HCT116 (cell line): ENCODE measurements around the gene PDE6A. TPM values are rescaled to one million over a fixed set of nuclear protein-coding genes. Genes with fewer than 3 reads are reported as not detected.

ENCODE experiments used
- ATAC-seq: fragments of 200-7000 bp; cut with Tn5 transposase; 2 replicates; pipeline ENCODE4 v1.9.1; 2020; ENCODE audit warnings: mild to moderate bottlenecking, moderate library complexity
- BruUV-seq: library from RNA; stranded (reverse); fragments of 400-500 nt; replicated peaks from 2 replicates; lab custom pipeline; 2021; lab: Mats Ljungman, UMichigan
- CTCF ChIA-PET: fragments of 300-600 bp; sonication (Branson Sonifier 250); formaldehyde crosslinking; loops from one replicate; lab custom pipeline; 2021; ENCODE audit warnings: antibody characterized with exemption; lab: Charles Lee
- POLR2A ChIA-PET: fragments of 300-600, 350-600 bp; sonication (Branson Sonifier 250); formaldehyde crosslinking; loops from one replicate; lab custom pipeline; 2021; ENCODE audit warnings: antibody characterized with exemption; lab: Charles Lee
- RAD21 ChIA-PET, 2 experiments: fragments of 300-600 bp; sonication (Branson Sonifier 250); formaldehyde crosslinking; loops; one replicate each; lab custom pipeline; 2023; ENCODE audit warnings: low total read pairs in 2 of 2; ENCODE audit not compliant: uncharacterized antibody in 2 of 2, unreplicated experiment in 2 of 2, low non-redundant PET in 1 of 2; lab: Charles Lee
- DNase-seq: peaks from one replicate; pipeline ENCODE4 v3.0.0-alpha.2; 2010; ENCODE audit warnings: low read depth, low spot score
- H2AFZ ChIP-seq: fragments of 200-600 bp; shearing (Covaris generic), sonication (generic); 2 replicates; pipeline ENCODE4 v1.6.1; 2017; ENCODE audit warnings: low read depth, mixed run types, mixed read lengths, antibody characterized with exemption, low read length; ENCODE audit not compliant: poor library complexity, severe bottlenecking
- H3K27ac ChIP-seq: 2 replicates; pipeline ENCODE4 v1.5.1; 2012; ENCODE audit warnings: low read depth, low read length
- H3K27me3 ChIP-seq: fragments of 200-600 bp; sonication (generic); 2 replicates; pipeline ENCODE4 v1.6.1; 2016; ENCODE audit warnings: mixed run types, low read length, mixed read lengths; ENCODE audit not compliant: insufficient read depth
- H3K36me3 ChIP-seq, 2 experiments: fragments of 200-500 bp in 1 of 2; fragments of 200-600 bp in 1 of 2; sonication (Bioruptor generic) in 1 of 2; sonication (generic) in 1 of 2; 2 replicates each; pipeline versions ENCODE4 v1.5.1 to v1.6.1; 2014 to 2016; ENCODE audit warnings: low read length in 2 of 2, inconsistent platforms in 1 of 2, mixed read lengths in 1 of 2, mixed run types in 1 of 2; ENCODE audit not compliant: insufficient read depth in 2 of 2, control insufficient read depth in 1 of 2
- H3K4me1 ChIP-seq, 2 experiments: fragments of 200-600 bp in 1 of 2; sonication (generic) in 1 of 2; 2 replicates each; pipeline versions ENCODE4 v1.5.1 to v1.6.1; 2012 to 2017; ENCODE audit warnings: low read length in 2 of 2, inconsistent platforms in 1 of 2, mild to moderate bottlenecking in 1 of 2, mixed read lengths in 1 of 2, mixed run types in 1 of 2, moderate library complexity in 1 of 2; ENCODE audit not compliant: insufficient read depth in 2 of 2, control insufficient read depth in 1 of 2
- H3K4me2 ChIP-seq: fragments of 200-600 bp; sonication (generic); 2 replicates; pipeline ENCODE4 v1.6.1; 2017; ENCODE audit warnings: mixed run types, low read length, mixed read lengths
- H3K4me3 ChIP-seq, 2 experiments: fragments of 200-600 bp in 1 of 2; sonication (generic) in 1 of 2; replicated peaks in 1 of 2; 2 replicates each; pipeline ENCODE4 v1.5.1; 2011 to 2016; ENCODE audit warnings: low read length in 2 of 2, control low read depth in 1 of 2, low read depth in 1 of 2, mild to moderate bottlenecking in 1 of 2, mixed read lengths in 1 of 2, mixed run types in 1 of 2
- H3K79me2 ChIP-seq: fragments of 200-600 bp; sonication (generic); 2 replicates; pipeline ENCODE4 v1.6.1; 2017; ENCODE audit warnings: mild to moderate bottlenecking, mixed run types, low read length, moderate library complexity, mixed read lengths; ENCODE audit not compliant: insufficient read depth
- H3K9ac ChIP-seq: fragments of 200-600 bp; sonication (generic); 2 replicates; pipeline ENCODE4 v1.6.1; 2016; ENCODE audit warnings: low read length, mixed read lengths
- H3K9me2 ChIP-seq: fragments of 200-600 bp; sonication (generic), shearing (Covaris generic); 2 replicates; pipeline ENCODE4 v1.6.1; 2017; ENCODE audit warnings: mixed run types, mild to moderate bottlenecking, moderate library complexity; ENCODE audit not compliant: insufficient read depth
- H3K9me3 ChIP-seq, 2 experiments: fragments of 200-500 bp in 1 of 2; fragments of 200-600 bp in 1 of 2; sonication (Bioruptor generic) in 1 of 2; sonication (generic) in 1 of 2; 2 replicates each; pipeline ENCODE4 v1.6.1; 2014 to 2017; ENCODE audit warnings: low read length in 2 of 2, mixed read lengths in 2 of 2, inconsistent platforms in 1 of 2, low read depth in 1 of 2, mild to moderate bottlenecking in 1 of 2, mixed run types in 1 of 2, moderate library complexity in 1 of 2; ENCODE audit not compliant: control insufficient read depth in 1 of 2, insufficient read depth in 1 of 2
- H4K20me1 ChIP-seq: fragments of 200-600 bp; sonication (generic), shearing (Covaris generic); 2 replicates; pipeline ENCODE4 v1.6.1; 2017; ENCODE audit warnings: mixed run types, mild to moderate bottlenecking, moderate library complexity; ENCODE audit not compliant: insufficient read depth
- ATF3 ChIP-seq: IDR thresholded peaks from 2 replicates; pipeline ENCODE4 v1.6.1; 2012
- CTCF ChIP-seq, 3 experiments: fragments of 200-600 bp in 1 of 3; sonication (generic) in 1 of 3; IDR thresholded peaks in 2 of 3; conservative IDR thresholded peaks in 1 of 3; 2 replicates each; pipeline ENCODE4 v1.5.1; 2012 to 2017; ENCODE audit warnings: low read depth in 2 of 3, low read length in 2 of 3, antibody characterized with exemption in 1 of 3, borderline replicate concordance in 1 of 3, control low read depth in 1 of 3, mild to moderate bottlenecking in 1 of 3, mixed read lengths in 1 of 3, mixed run types in 1 of 3, moderate library complexity in 1 of 3; ENCODE audit not compliant: insufficient read depth in 1 of 3
- ELF1 ChIP-seq: IDR thresholded peaks from 2 replicates; pipeline ENCODE4 v1.6.1; 2012; ENCODE audit warnings: low read depth, borderline replicate concordance
- FOSL1 ChIP-seq: IDR thresholded peaks from 2 replicates; pipeline ENCODE4 v1.6.1; 2012; ENCODE audit warnings: low read depth
- MAX ChIP-seq: IDR thresholded peaks from 2 replicates; pipeline ENCODE4 v1.6.1; 2012
- POLR2A ChIP-seq: IDR thresholded peaks from 2 replicates; pipeline ENCODE4 v1.7.0; 2011; ENCODE audit warnings: borderline replicate concordance; ENCODE audit not compliant: insufficient read depth, insufficient read length; ENCODE audit errors: extremely low read depth
- REST ChIP-seq: IDR thresholded peaks from 2 replicates; pipeline ENCODE4 v1.6.1; 2012; ENCODE audit warnings: low read depth
- intact Hi-C: fragments of 100-400 bp; cut with micrococcal nuclease; formaldehyde crosslinking; loops from 2 replicates; pipeline ENCODE4 v1.10.0; 2022
- total RNA-seq: library from RNA; stranded (reverse); gene quantifications from one replicate; pipeline ENCODE4 v1.2.1, GENCODE V29; 2021; ENCODE audit not compliant: unreplicated experiment

PDE6A gene
- total RNA-seq, 1 experiment from 2014 or later: not detected

- Histone ChIP-seq H3K9me2 (no peaks in the 10 kb centered on the region), H3K4me1 (peaks cover 0 to 20% of the 10 kb centered on the region in 2 experiments; a peak in 3 of 4 replicates), H3K9ac (no peak overlapping the region), H3K4me2 (no peak overlapping the region), H3K4me3 (no peak overlapping the region), H3K27ac (no peak overlapping the region), H2AFZ (no peak overlapping the region), H4K20me1 (no peaks in the 10 kb centered on the region), H3K79me2 (no peaks in the 10 kb centered on the region), H3K36me3 (no peaks in the 10 kb centered on the region), H3K27me3 (no peaks in the 10 kb centered on the region), H3K9me3 (no peaks in the 10 kb centered on the region)
- ChIA-PET RAD21 (no interaction called here), CTCF (interaction anchor here (1.8 kb wide), 1 partner anchor 23 kb away, joined by 5 read pairs; the partner anchor contains the start of gene SLC26A2), POLR2A (no interaction called here)
- BruUV-seq: no TSS peak
- DNase-seq: no peak
- intact Hi-C loops: no loop called here
- no peak for ATAC-seq
- no peak for TF ChIP-seq FOSL1
- TF ChIP-seq ELF1: no peak
- TF ChIP-seq ATF3: no peak
- no peak for TF ChIP-seq POLR2A
- TF ChIP-seq MAX: no peak
- TF ChIP-seq CTCF (IDR thresholded peaks at IDR 0.05 in 2 of 3, conservative IDR thresholded peaks at IDR 0.05 in 1 of 3; ENCODE audit: borderline replicate concordance in 1 of 3, insufficient read depth in 1 of 3, low read depth in 2 of 3, low read length in 2 of 3): no peak
- TF ChIP-seq REST: no peak
Observed at GRCh38 chr5:149936700-149937091, 7.9 kb downstream of the PDE6A start.
